Endothelial cell of umbilical vein (primary cell): ENCODE data around the gene PARP8.

Source experiments
- CTCF ChIP-seq, 2 donors: IDR thresholded peaks; 1 replicate in 1 of 2; 2 replicates in 1 of 2; pipeline ENCODE4 v1.5.1; 2011; ENCODE audit warnings: low read length in 2 of 2, mild to moderate bottlenecking in 2 of 2, moderate library complexity in 2 of 2, control low read depth in 1 of 2, inconsistent platforms in 1 of 2, low read depth in 1 of 2; ENCODE audit not compliant: insufficient read depth in 1 of 2; ENCODE audit errors: extremely low read depth in 1 of 2
- POLR2A ChIP-seq: IDR thresholded peaks from 2 replicates; pipeline ENCODE4 v1.6.1; 2012; ENCODE audit warnings: low read depth, mild to moderate bottlenecking, control low read depth, low read length

GRCh38 chr5:50738864-50739263 is 72.4 kb downstream of the PARP8 start:
- TF ChIP-seq POLR2A (no peak), CTCF (IDR thresholded peaks at IDR 0.05; ENCODE audit: extremely low read depth in 1 of 2, insufficient read depth in 1 of 2, low read depth in 1 of 2, low read length in 2 of 2) (no peak)
